Left lobe of liver (tissue), 2 donors: ENCODE measurements around the gene NTSR1. TPM values are rescaled to one million over a fixed set of nuclear protein-coding genes. Genes with fewer than 3 reads are reported as not detected.

Experiments used
- ATAC-seq: fragments of 200-7000 bp; cut with Tn5 transposase; one replicate; pipeline ENCODE4 v1.9.1; 2020; ENCODE audit warnings: mild to moderate bottlenecking, moderate library complexity
- DNase-seq: peaks from one replicate; pipeline ENCODE4 v3.0.0-alpha.2; 2020; ENCODE audit warnings: low spot score
- total RNA-seq: library from RNA; stranded (reverse); gene quantifications from one replicate; pipeline ENCODE4 v1.2.1, GENCODE V29; 2021
- donor health status: DM: no; HTN: no; CAD: no; lungs with moderate emphysema.
- donor health status: DM: no; HTN: yes; CAD: no.

The NTSR1 gene
- total RNA-seq, 1 donor from 2014 or later: 0.10 TPM

- ATAC-seq: no peak
Measured at GRCh38 chr20:62779417-62779685, 70.7 kb downstream of the NTSR1 start.

GRCh38 chr20:62780204-62780603, 71.6 kb downstream of the NTSR1 start:
- DNase-seq: no peak
- ATAC-seq: no peak

More at GRCh38 chr20:62779417-62779685, 70.7 kb downstream of the NTSR1 start:
- DNase-seq: no peak

GRCh38 chr20:62780696-62781095, 72.1 kb downstream of the NTSR1 start:
- no peak for ATAC-seq
- no peak for DNase-seq

- DNase-seq: no peak
- no peak for ATAC-seq
Measured at GRCh38 chr20:62782149-62782892, 73.7 kb downstream of the NTSR1 start.

GRCh38 chr20:62782893-62783278, 74.2 kb downstream of the NTSR1 start:
- no peak for DNase-seq
- ATAC-seq: no peak

GRCh38 chr20:62784497-62784896, 75.9 kb downstream of the NTSR1 start:
- DNase-seq (no peak), ATAC-seq (no peak)

DNA sequence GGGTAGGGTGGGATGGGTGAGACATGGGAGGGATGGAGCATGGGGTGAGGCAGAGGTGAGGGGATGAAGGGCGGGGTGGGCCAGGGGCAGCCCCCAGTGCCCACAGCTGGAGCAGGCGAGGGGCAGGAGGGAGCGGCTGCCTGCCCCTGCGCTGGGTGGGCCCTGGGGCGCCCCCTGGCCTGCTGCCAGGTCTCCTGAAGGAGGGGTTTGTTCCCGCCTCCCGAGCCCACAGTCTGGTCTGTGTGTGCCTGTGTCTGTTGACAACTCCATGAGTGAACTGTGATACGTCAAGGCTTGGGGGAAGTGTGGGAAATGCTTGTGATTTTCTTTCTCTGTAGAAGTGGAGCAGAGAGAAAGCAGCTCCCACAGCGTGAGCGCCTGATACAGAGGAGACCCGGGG, 76.8 kb downstream of the NTSR1 start:
- ATAC-seq (no peak), DNase-seq (no peak)

GRCh38 chr20:62786157-62786556, 77.5 kb downstream of the NTSR1 start:
- no peak for ATAC-seq
- no peak for DNase-seq

DNA sequence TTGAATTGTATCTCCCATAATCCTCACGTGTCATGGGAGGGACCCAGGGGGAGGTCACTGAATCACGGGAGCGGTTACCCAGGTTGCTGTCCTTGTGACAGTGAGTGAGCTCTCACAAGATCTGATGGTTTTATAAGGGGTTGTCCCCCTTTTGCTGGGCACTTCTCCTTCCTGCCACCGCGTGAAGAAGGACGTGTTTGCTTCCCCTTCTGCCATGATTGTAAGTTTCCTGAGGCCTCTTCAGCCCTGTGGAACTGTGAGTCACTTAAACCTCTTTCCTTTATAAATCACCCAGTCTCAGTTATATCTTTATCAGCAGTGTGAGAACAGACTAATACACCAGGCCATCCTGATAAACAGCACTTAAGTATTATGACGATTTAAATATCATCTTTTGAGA, 78.7 kb downstream of the NTSR1 start:
- no peak for ATAC-seq
- DNase-seq: no peak

DNA sequence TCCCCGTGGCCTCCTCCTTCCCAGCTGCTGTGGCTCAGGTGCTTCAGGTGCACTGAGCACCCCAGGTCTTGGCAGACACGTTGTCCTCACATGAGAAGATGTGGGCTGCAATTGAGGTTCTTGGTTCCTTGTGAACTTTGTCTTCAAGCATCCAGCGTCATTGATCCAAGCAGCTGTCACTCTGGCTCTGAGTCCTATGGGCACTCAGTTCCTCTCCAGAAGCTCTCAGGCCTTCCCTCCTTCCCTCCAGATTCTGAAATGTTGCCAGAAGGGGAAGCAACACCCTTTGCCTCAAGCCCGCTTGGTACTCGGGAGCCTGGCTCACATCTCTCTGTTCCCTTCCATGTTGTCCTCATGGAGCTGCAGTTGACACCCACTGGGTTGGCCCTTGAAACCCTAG, 79.2 kb downstream of the NTSR1 start:
- ATAC-seq (no peak), DNase-seq (no peak)

GRCh38 chr20:62788607-62789006, 80.0 kb downstream of the NTSR1 start:
- DNase-seq: no peak

GRCh38 chr20:62790075-62790474, 81.4 kb downstream of the NTSR1 start:
- DNase-seq (no peak), ATAC-seq (no peak)

More at GRCh38 chr20:62788607-62789006, 80.0 kb downstream of the NTSR1 start:
- ATAC-seq: no peak

DNA sequence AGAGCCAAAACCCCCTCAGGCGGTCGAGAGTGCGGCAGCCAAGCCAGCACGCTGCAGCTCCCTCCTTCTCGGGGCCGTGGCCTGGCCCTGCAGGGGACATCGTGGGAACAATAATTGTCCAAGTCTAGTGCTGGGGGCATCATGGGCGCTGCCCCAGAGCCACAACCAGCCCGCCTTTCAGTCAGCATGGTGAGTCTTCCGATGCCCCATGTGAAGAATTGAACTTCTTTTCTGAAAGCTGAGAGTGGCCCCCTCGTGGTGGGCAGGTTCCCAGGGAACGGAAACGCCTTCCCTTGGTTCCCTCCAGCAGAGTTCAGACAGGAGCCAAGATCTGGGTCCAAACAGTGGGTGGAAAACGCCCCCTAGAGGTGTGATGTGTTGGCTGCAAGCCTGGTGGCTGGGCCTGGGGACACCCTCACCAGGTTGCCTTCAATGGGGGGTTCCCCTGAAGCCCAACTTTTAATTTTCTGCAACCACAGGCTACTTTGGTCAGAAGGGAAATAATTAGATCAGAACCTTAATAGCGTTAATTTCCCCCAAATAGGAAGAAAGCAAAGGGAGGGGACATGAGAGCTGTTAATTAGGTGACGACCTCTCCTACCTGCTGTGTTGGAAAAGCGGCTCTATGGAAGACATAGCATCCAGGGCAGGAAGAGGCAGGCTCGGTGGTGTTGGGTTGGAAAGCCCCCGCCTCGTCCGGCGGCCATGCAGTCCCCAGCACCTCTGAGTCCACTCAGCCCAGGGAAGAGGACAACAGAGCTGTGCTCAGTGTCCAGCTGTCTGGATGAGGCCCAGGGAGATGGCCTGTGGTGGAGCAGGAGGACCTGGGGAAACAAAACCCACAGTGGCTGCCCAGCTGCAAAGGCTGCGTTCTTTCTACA, 82.9 kb downstream of the NTSR1 start:
- ATAC-seq (peak; percentile 52), DNase-seq (peak; percentile 86)

GRCh38 chr20:62792182-62792939, 83.7 kb downstream of the NTSR1 start:
- DNase-seq (no peak), ATAC-seq (no peak)

- DNase-seq (no peak), ATAC-seq (no peak)
Measured at GRCh38 chr20:62792940-62793756, 84.5 kb downstream of the NTSR1 start.

GRCh38 chr20:62793757-62794006, 85.0 kb downstream of the NTSR1 start:
- no peak for DNase-seq
- ATAC-seq: no peak

DNA sequence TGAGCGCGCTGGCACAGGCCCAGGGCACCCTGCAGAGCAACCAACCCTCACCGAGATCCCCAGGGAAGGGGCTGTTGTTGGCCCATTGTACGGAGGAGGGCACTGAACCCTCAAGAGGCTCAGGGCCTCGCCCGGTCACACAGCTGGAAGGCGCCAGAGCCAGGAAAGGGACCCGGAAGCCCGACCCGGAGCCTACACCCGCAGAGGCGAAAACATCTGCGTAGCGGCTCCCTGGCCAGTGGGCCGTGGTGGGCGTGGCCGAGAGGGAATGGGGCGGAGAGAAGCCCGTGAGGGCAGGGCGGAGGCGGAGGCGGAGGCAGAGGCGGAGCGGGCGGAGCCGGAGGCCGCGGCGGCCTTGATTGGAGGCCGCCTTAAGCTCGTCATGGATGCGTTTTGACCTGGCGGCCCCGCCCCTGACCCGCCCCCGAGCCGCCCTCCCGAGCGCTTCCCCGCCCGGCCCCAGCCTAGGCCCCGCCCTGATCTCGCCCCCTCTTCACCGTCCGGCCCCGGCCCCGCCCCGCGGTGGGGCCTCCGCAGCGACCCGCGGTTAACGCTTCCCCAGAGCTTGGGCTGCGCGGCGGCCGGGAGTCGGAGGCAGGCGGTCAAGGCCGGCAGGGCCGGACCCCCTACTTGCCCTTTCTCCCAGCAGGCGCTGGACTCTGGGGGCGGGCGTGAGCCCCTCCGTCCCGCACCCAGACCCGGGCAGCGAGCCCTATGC, 85.5 kb downstream of the NTSR1 start:
- DNase-seq: peak; percentile 98
- ATAC-seq: peak; percentile 80

GRCh38 chr20:62795023-62795761, 86.6 kb downstream of the NTSR1 start:
- DNase-seq (peak; percentile 66), ATAC-seq (no peak)

GRCh38 chr20:62796699-62797491, 88.3 kb downstream of the NTSR1 start:
- no peak for DNase-seq
- no peak for ATAC-seq
